MM.1S (cell line): ENCODE data around the gene FRMD4B.
A peak's percentile ranks its signal among the peaks of the same experiment; 100 is the strongest.

Experiments used
- DNase-seq: peaks from one replicate; pipeline ENCODE4 v3.0.0-alpha.2; 2015
- H2AFZ ChIP-seq: fragments of 300-600 bp; sonication (generic); 2 replicates; pipeline ENCODE4 v1.6.0; 2016; ENCODE audit warnings: antibody characterized with exemption, low read length
- H3F3A ChIP-seq: fragments of 300-600 bp; sonication (generic); 2 replicates; pipeline ENCODE4 v1.6.1; 2016; ENCODE audit warnings: mild to moderate bottlenecking, antibody characterized with exemption, low read length, moderate library complexity, mixed read lengths; ENCODE audit not compliant: insufficient read depth
- H3K27ac ChIP-seq: fragments of 300-600 bp; sonication (generic); 2 replicates; pipeline ENCODE4 v1.5.1; 2016; ENCODE audit warnings: mild to moderate bottlenecking, low read length
- H3K27me3 ChIP-seq: fragments of 300-600 bp; sonication (generic); replicated peaks from 2 replicates; pipeline ENCODE4 v1.6.0; 2016; ENCODE audit warnings: low read length; ENCODE audit not compliant: insufficient read depth
- H3K36me3 ChIP-seq: fragments of 300-600 bp; sonication (generic); replicated peaks from 2 replicates; pipeline ENCODE4 v1.6.1; 2016; ENCODE audit warnings: mild to moderate bottlenecking, low read length, mixed read lengths; ENCODE audit not compliant: insufficient read depth
- H3K4me1 ChIP-seq: fragments of 300-600 bp; sonication (generic); 2 replicates; pipeline ENCODE4 v1.6.1; 2016; ENCODE audit warnings: low read length, mixed read lengths
- H3K4me2 ChIP-seq: fragments of 300-600 bp; sonication (generic); 2 replicates; pipeline ENCODE4 v1.6.0; 2016; ENCODE audit warnings: low read depth, low read length
- H3K4me3 ChIP-seq: fragments of 300-600 bp; sonication (generic); 2 replicates; pipeline ENCODE4 v1.5.1; 2016; ENCODE audit warnings: low read length, mixed read lengths
- H3K79me2 ChIP-seq: fragments of 300-600 bp; sonication (generic); 2 replicates; pipeline ENCODE4 v1.6.1; 2016; ENCODE audit warnings: mixed run types, low read length, mixed read lengths
- H3K9ac ChIP-seq: fragments of 300-600 bp; sonication (generic); 2 replicates; pipeline ENCODE4 v1.6.1; 2016; ENCODE audit warnings: low read length, mixed read lengths
- H3K9me2 ChIP-seq: fragments of 300-600 bp; sonication (generic); replicated peaks from 2 replicates; pipeline ENCODE4 v1.6.1; 2016; ENCODE audit warnings: mild to moderate bottlenecking, low read length, mixed read lengths; ENCODE audit not compliant: insufficient read depth
- H3K9me3 ChIP-seq: fragments of 300-600 bp; sonication (generic); replicated peaks from 2 replicates; pipeline ENCODE4 v1.6.1; 2016; ENCODE audit warnings: mild to moderate bottlenecking, low read length, mixed read lengths; ENCODE audit not compliant: insufficient read depth
- H4K20me1 ChIP-seq: fragments of 300-600 bp; sonication (generic); 2 replicates; pipeline ENCODE4 v1.6.1; 2016; ENCODE audit warnings: mild to moderate bottlenecking, low read length, moderate library complexity, mixed read lengths; ENCODE audit not compliant: insufficient read depth
- CTCF ChIP-seq: fragments of 300-600 bp; sonication (generic); IDR thresholded peaks from 2 replicates; pipeline ENCODE4 v1.5.1; 2016; ENCODE audit warnings: antibody characterized with exemption, low read length, mixed read lengths
- EZH2 ChIP-seq: fragments of 300-600 bp; sonication (generic); optimal IDR thresholded peaks from 2 replicates; pipeline ENCODE3; 2017; ENCODE audit warnings: low read depth, mild to moderate bottlenecking, antibody characterized with exemption, low read length, mixed read lengths
- EZH2phosphoT487 ChIP-seq: fragments of 300-600 bp; sonication (generic); IDR thresholded peaks from 2 replicates; pipeline ENCODE4 v1.6.1; 2018; ENCODE audit warnings: antibody characterized with exemption, low read length

The FRMD4B gene

DNA sequence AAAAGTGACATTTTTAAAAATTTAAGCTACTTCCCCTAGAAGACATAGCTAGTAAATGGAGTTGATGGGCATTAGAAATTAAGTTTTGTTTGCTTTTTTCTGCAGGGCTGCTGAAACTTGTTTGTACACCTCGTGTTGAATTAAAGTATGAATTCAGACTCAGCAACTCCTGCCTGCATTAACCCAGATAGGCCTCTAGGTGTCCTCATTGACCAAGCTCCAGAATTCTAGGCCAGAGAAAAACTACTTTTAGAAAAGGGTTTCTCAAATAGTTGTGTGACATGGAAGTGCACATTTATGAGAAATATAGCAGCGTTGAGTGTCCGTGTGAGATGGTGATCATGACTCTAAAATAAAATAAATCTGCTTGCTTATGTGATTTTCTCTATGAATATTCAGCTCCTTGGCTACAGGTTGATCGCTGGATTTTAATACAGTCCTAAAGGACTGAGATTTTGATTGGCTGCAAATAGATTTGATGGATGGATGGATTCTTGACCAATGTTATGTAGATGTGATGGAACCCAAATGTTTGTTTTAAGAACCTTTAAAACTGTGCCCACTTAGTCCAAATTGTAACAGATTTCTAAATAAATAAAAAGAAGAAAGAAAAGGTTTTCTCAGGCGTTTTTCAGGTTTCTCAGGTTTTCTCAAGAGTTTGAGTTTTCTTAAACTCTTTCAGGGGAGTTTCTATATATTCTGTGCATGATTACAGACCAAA lies 224.1 kb downstream of the FRMD4B start:
- H3K36me3 ChIP-seq = no peaks in the 10 kb centered on the region
- no peaks in the 10 kb centered on the region for H3K9me2 ChIP-seq
- no peaks in the 10 kb centered on the region for H3K79me2 ChIP-seq
- H3K27ac ChIP-seq = no peak overlapping the region
- H3K4me1 ChIP-seq = no peaks in the 10 kb centered on the region
- H3K4me3 ChIP-seq = no peak overlapping the region
- H3F3A ChIP-seq = no peaks in the 10 kb centered on the region
- no peaks in the 10 kb centered on the region for H4K20me1 ChIP-seq
- no peak overlapping the region for H3K9ac ChIP-seq
- H3K9me3 ChIP-seq = no peaks in the 10 kb centered on the region
- no peak for TF ChIP-seq EZH2phosphoT487
- TF ChIP-seq EZH2 = no peak
- peak; percentile 95 for TF ChIP-seq CTCF
- DNase-seq = peak; percentile 63
- 0 out of 2 replicates have a peak overlapping the region, but pooled peaks have one; percentile 23 for H2AFZ ChIP-seq
- no peaks in the 10 kb centered on the region for H3K27me3 ChIP-seq
- H3K4me2 ChIP-seq = no peak overlapping the region

DNA sequence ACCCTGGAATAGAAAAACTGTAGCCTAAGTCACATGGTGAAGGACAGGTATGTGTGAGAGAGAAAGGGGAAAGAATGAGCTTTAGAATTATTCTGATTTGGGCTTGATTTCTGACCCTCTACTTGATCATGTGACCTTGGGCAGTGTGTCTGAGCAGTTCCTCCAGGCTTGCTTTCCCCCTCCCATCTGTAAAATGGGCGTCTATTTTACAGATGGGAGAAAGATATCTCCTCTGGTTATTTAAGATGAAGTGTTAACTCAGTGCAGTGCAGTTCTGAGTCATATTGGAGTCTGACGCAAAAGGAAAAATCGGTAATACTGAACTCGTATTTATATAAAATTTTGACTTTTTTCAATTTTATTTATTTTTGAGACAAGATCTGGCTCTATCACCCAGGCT lies 225.4 kb downstream of the FRMD4B start:
- Histone ChIP-seq H3K4me1 (no peaks in the 10 kb centered on the region), H2AFZ (no peak overlapping the region), H3F3A (no peaks in the 10 kb centered on the region), H3K9me2 (no peaks in the 10 kb centered on the region), H3K9me3 (no peaks in the 10 kb centered on the region), H3K79me2 (no peaks in the 10 kb centered on the region), H3K27me3 (no peaks in the 10 kb centered on the region), H3K9ac (no peak overlapping the region), H3K4me3 (no peak overlapping the region), H3K36me3 (no peaks in the 10 kb centered on the region), H3K27ac (no peak overlapping the region), H4K20me1 (no peaks in the 10 kb centered on the region), H3K4me2 (no peak overlapping the region)
- no peak for TF ChIP-seq CTCF
- TF ChIP-seq EZH2phosphoT487 = no peak
- no peak for TF ChIP-seq EZH2
- no peak for DNase-seq

- H3K27ac ChIP-seq = no peak overlapping the region
- no peaks in the 10 kb centered on the region for H3K79me2 ChIP-seq
- H3K9me3 ChIP-seq = no peaks in the 10 kb centered on the region
- H3K4me2 ChIP-seq = no peak overlapping the region
- H3K27me3 ChIP-seq = no peaks in the 10 kb centered on the region
- no peaks in the 10 kb centered on the region for H3K36me3 ChIP-seq
- no peak overlapping the region for H3K9ac ChIP-seq
- no peak overlapping the region for H2AFZ ChIP-seq
- H4K20me1 ChIP-seq = no peaks in the 10 kb centered on the region
- DNase-seq = no peak
- no peak overlapping the region for H3K4me3 ChIP-seq
- no peaks in the 10 kb centered on the region for H3F3A ChIP-seq
- no peaks in the 10 kb centered on the region for H3K4me1 ChIP-seq
- TF ChIP-seq EZH2phosphoT487 = no peak
- TF ChIP-seq EZH2 = no peak
- no peak for TF ChIP-seq CTCF
- H3K9me2 ChIP-seq = no peaks in the 10 kb centered on the region
These were observed 225.8 kb downstream of the FRMD4B start for GRCh38 chr3:69160107-69160506.
